ENCODE data around the gene MINDY4.

GRCh38 chr7:30911133-30911532, 139.9 kb downstream of the MINDY4 start:
- TF ChIP-seq CREB1 (CRISPR knock-in tag; IDR thresholded peaks at IDR 0.05) = no peak
- no peak for TF ChIP-seq CTCF (IDR thresholded peaks at IDR 0.05)
- no peak for TF ChIP-seq ZNF671 (CRISPR knock-in tag; IDR thresholded peaks at IDR 0.05)
- TF ChIP-seq MAX (CRISPR knock-in tag; IDR thresholded peaks at IDR 0.05) = no peak
- TF ChIP-seq JAZF1 (CRISPR knock-in tag; IDR thresholded peaks at IDR 0.05) = no peak
- TF ChIP-seq NFE2L1 (CRISPR knock-in tag; IDR thresholded peaks at IDR 0.05) = no peak
- TF ChIP-seq FOXP1 (CRISPR knock-in tag; IDR thresholded peaks at IDR 0.05; ENCODE audit: borderline replicate concordance) = no peak
- no peak for TF ChIP-seq CREM (CRISPR knock-in tag; IDR thresholded peaks at IDR 0.05)

All from WTC11 (cell line).